ENCODE measurements around the gene IER5. TPM values are rescaled to one million over a fixed set of nuclear protein-coding genes. Genes with fewer than 3 reads are reported as not detected.

IER5 gene
- total RNA-seq, 1 experiment from 2014 or later = 20.4 TPM

- no peaks in the 10 kb centered on the region for H3K27me3 ChIP-seq (ENCODE audit: control insufficient read depth, insufficient read depth, low read length)
- ATAC-seq (no peak), DNase-seq (ENCODE audit: low read depth, low spot score) (no peak)
- no peaks in the 10 kb centered on the region for H3K9me3 ChIP-seq (ENCODE audit: control insufficient read depth, insufficient read depth, low read depth, low read length)
- BruUV-seq (replicated peaks) = no TSS peak
- intact Hi-C loops (cut with micrococcal nuclease; ENCODE audit: unreplicated experiment) (loop anchor here (1.0 kb wide), 1 partner anchor 58 kb away; no protein-coding TSS in a partner anchor), in situ Hi-C loops (cut with HindIII; ENCODE audit: low pct_unique_long_range_greater_than_20kb, low sequenced_read_pairs) (no loop called here)
- ChIA-PET POLR2A (no interaction called here), CTCF (interaction anchor here (0.9 to 1.0 kb wide), 2 partner anchors 47 to 58 kb away, joined by 3 to 9 read pairs; no protein-coding TSS in a partner anchor)
- peaks cover 17% of the 10 kb centered on the region for H3K4me1 ChIP-seq (ENCODE audit: control insufficient read depth, insufficient read depth, low read length)
- peak; percentile 44 for TF ChIP-seq CTCF (IDR thresholded peaks at IDR 0.05)
- TF ChIP-seq REST (IDR thresholded peaks at IDR 0.05; ENCODE audit: insufficient read depth in 1 of 2, low read depth in 2 of 2, low read length in 1 of 2) = no peak
- TF ChIP-seq TCF7L2 (IDR thresholded peaks at IDR 0.05; ENCODE audit: low read depth, low read length) = no peak
- peaks cover 3% of the 10 kb centered on the region; the same call in 1 of the 2 replicates for H3K36me3 ChIP-seq (ENCODE audit: control insufficient read depth, insufficient read depth, low read length)
- H3K4me3 ChIP-seq (ENCODE audit: low read depth in 2 of 2, low read length in 2 of 2) = no peak overlapping the region
- no peak overlapping the region; the same call in 1 of the 2 replicates for H3K27ac ChIP-seq (ENCODE audit: low read length)
Measured at GRCh38 chr1:181084606-181084969, 3.9 kb upstream of the IER5 start.

- Histone ChIP-seq H3K27me3 (ENCODE audit: control insufficient read depth, insufficient read depth, low read length) (no peaks in the 10 kb centered on the region), H3K4me1 (ENCODE audit: control insufficient read depth, insufficient read depth, low read length) (peaks cover 18% of the 10 kb centered on the region), H3K4me3 (ENCODE audit: low read depth in 2 of 2, low read length in 2 of 2) (no peak overlapping the region), H3K9me3 (ENCODE audit: control insufficient read depth, insufficient read depth, low read depth, low read length) (no peaks in the 10 kb centered on the region), H3K27ac (ENCODE audit: low read length) (no peak overlapping the region), H3K36me3 (ENCODE audit: control insufficient read depth, insufficient read depth, low read length) (peaks cover 7% of the 10 kb centered on the region; the same call in 1 of the 2 replicates)
- intact Hi-C loops (cut with micrococcal nuclease; ENCODE audit: unreplicated experiment) (no loop called here), in situ Hi-C loops (cut with HindIII; ENCODE audit: low pct_unique_long_range_greater_than_20kb, low sequenced_read_pairs) (no loop called here)
- POLR2A ChIA-PET = no interaction called here
- no peak for DNase-seq (ENCODE audit: low read depth, low spot score)
- TF ChIP-seq POLR2AphosphoS5 (IDR thresholded peaks at IDR 0.05; ENCODE audit: low read depth, low read length) = no peak
- TF ChIP-seq CTCF (IDR thresholded peaks at IDR 0.05) = no peak
- no peak for TF ChIP-seq REST (IDR thresholded peaks at IDR 0.05; ENCODE audit: insufficient read depth in 1 of 2, low read depth in 2 of 2, low read length in 1 of 2)
- no peak for TF ChIP-seq SIN3A (IDR thresholded peaks at IDR 0.05; ENCODE audit: borderline replicate concordance, insufficient read depth, low read depth, low read length)
- TF ChIP-seq TCF7L2 (IDR thresholded peaks at IDR 0.05; ENCODE audit: low read depth, low read length) = no peak
- no TSS peak for BruUV-seq (replicated peaks)
- no peak for ATAC-seq
- CTCF ChIA-PET = interaction anchor here (0.7 to 1.0 kb wide), 2 partner anchors 56 to 141 kb away, joined by 4 to 8 read pairs; no protein-coding TSS in a partner anchor
Measured at GRCh38 chr1:181086091-181086490, 2.4 kb upstream of the IER5 start.
